Mucosa of gallbladder (tissue), 1 donor: ENCODE measurements around the gene CCHCR1. TPM values are rescaled to one million over a fixed set of nuclear protein-coding genes. Genes with fewer than 3 reads are reported as not detected.

Source experiments
- DNase-seq: peaks from one replicate; pipeline ENCODE4 v3.0.0-alpha.2; 2020; ENCODE audit warnings: low spot score
- total RNA-seq: library from RNA; stranded (reverse); gene quantifications from one replicate; pipeline ENCODE4 v1.2.1, GENCODE V29; 2021
- donor health status: DM: no; HTN: no; CAD: no.

Gene CCHCR1
- total RNA-seq, 1 donor from 2014 or later = 28.8 TPM

DNA sequence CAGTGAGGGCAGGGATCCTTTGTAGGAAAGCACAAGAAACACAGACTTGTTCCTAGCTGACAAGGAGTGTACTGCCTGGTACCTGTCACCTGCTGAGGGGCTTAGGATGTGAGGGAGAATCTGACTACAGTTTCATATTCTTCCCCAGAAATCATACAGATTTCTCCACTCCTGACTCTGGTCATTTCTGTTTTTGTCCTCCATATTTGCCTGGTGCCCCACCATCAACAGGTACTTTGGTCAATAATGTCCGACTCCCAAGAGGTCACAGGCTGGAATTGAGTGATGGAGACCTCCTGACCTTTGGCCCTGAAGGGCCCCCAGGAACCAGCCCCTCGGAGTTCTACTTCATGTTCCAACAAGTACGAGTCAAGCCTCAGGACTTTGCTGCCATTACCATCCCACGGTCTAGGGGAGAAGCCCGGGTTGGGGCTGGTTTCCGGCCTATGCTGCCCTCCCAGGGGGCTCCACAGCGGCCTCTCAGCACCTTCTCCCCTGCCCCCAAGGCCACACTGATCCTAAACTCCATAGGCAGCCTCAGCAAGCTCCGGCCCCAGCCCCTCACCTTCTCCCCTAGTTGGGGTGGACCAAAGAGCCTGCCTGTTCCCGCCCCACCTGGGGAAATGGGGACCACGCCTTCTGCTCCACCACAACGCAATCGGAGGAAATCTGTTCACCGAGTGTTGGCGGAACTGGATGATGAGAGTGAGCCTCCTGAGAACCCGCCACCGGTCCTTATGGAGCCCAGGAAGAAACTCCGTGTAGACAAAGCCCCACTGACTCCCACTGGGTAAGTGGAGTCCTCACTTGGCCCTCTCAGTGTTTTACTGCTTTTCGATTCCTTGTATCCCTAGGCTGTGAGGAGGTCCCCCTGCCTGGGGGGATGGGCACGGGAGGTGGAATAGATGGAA lies 3.9 kb upstream of the CCHCR1 start:
- no peak for DNase-seq

DNA sequence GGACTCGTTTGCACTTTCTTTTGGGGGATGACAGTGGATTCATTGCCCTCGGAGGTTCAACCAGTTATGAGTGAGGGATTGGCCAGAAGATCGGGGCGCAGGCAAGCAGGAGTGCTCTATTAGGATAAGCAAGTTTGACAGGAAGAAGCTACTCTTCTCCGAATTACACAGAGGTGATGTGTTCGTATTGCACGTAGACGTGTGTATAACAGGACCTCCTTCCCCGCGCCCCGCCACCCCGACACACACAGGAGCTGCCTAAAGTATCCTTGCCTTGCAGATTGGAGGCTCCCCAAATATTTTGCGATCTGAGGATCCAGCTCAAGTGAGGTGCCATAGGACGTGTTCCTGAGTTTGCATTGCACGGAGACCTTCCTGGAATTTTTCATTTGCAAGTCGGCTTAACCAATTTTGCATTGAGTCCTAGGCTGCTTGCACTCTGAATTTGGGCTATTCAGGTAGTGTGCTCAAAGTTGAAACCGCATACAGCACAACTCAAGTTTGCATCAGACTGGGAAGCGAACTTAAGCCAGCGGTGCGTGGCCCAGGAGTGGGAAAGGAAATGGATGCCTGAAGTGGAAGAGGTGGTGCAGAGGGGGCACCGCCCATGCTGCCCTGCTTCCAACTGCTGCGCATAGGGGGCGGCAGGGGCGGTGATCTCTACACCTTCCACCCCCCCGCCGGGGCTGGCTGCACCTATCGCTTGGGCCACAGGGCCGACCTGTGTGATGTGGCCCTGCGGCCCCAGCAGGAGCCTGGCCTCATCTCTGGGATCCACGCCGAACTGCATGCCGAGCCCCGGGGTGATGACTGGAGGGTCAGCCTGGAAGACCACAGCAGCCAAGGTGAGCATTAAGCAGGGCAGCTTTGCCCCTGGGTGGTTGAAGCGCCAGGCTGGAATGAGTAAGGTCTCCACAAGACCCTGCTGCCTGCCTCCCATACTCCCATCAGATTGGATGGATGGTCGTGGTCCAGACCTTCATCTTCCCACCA lies 1.6 kb upstream of the CCHCR1 start:
- no peak for DNase-seq

DNA sequence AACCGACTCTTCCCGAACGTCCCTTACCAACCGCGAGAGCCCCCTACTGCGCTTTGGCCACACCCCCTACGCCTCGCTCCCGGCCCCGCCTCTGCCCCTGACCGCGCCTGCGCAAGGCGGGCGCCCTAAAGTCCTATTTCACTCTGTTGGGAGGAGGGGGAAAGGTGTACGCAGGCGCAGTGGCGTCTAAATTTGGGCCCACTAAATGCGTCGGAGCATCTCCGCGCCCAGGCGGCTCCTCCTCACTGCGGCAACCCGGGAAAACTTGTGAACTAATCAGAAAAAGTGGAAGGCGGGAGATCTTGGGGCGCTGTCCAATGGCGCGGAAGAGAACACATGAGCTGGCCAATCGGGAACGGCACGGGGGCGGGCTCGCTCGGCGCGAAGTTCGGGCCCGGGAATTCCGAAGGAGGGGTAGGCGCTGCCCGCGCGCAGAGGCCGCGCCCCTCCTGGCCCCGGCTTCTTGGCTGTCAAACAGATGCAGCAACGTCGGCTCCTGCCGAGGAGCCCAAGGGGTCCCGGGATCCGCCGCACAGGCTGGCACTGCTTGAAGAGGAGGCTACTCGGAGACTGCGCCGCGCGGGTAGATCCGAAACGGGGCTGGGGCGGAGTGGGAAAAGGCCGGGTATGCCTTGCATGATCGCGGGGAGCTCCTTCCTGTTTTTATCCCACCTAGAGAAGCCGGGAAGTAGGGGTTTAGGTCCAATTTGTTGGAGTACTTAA lies 699 bp upstream of the CCHCR1 start, which contains the start of gene TCF19:
Gene TCF19 (plus strand): TSS at position 450 of the 723 bp plus-strand sequence. CDS start 881 bp downstream, outside the sequence.
- DNase-seq = peak; percentile 99

DNA sequence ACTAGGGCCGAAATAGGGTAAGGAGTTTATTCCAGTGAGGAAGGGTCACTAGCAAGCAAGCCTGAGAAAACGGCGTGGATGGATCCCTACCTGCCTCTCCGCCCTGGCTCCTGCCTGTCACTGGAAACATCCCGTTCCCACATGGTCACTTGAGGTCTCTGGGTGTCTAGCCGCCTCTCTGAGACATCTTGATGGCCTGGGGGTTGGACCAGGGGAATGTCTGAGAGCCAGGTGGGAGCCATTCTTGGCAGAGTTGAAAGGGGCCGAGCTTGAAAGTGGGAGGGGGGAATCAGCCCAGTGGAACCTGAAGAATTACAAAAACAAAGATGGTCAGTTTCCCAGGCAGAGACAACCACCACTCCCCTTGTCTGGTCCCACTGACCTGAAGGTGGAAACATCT lies 961 bp downstream of the CCHCR1 start:
- DNase-seq = no peak

DNA sequence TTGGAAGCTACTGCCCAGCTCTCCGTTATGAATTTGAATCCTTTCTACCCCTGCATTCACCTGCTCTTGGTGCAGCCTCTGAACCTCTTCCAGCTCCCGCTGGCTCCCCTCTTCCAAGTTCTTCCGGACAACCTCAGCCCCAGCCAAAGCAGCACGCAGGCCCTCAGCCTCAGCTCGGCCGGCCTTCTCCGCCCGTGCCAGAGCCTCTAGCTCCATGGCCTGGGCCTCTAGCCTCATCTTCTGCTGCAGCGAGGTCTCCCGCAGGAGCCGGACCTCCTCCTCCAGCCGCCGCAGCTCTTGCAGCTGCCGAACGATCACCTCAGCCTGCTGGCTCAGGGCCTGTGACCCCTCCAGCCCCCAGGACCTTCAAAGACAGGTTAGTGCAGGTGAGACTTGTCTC lies 3.2 kb downstream of the CCHCR1 start:
- no peak for DNase-seq

DNA sequence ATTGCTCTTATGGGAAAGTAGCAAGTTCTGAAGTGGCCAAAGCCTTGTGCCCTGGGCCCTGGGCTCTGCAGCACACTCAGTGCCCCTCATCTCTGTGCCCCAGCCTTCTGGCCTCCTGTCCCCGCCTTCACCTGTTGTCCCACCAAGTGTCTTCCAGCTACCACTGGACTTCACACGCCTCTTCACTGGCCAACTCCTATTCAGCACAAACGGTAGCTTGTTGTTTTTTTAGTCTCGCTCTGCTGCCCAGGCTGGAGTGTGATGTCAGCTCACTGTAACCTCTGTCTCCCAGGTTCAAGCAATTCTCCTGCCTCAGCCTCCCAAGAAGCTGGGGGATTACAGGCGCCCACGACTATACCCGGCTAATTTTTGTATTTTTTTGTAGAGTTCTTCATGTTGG lies 4.8 kb downstream of the CCHCR1 start:
- no peak for DNase-seq

DNA sequence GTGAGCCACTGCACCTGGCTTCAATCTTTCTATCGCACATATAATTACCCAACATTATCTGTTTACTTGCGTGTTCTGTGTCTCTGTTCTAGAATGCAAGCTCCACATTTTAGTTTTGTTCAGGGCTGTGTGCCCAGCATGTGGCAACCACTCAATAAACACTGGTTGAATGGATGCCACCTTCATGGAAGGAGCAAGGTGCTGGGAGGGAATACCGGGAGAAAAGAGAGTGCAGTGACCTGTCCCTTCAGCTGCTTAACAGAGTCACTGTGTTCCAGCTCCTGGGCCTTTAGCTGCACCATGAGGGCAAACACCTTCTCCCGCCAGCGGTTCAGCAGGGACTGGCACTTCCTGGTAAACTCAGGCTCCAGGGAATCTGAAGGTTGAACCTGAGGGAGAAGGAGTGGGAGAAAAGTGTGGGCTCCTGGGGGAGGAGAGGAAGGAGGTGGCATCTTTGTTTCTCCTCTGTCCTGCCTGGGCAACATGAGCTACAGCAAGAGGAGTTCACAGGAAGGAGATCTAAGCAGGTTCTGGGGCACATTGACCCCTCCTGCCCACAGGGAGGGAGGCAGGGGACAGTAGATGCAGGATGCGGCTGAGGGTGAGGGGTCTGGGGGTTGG lies 7.7 kb downstream of the CCHCR1 start:
- no peak for DNase-seq

DNA sequence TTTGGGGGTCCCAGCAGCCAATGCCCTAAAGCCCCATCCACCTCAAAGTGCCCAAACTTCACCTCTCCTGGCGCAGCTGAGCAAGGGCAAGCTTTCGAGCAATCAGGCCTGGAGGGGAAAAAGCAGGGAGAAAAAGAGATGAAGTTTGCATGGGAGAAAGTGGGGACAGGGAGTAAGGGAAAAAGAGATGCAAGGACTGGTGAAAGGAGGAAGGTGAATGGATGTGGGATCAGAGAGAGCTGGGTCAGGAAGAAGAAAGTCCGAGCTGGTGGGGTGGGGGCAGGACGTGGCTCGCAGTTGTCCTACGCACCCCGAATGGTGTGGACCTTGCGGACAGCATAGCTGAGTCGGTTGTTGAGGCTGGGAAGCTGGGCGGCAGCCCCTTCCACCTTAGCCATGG lies 12.2 kb downstream of the CCHCR1 start:
- no peak for DNase-seq

DNA sequence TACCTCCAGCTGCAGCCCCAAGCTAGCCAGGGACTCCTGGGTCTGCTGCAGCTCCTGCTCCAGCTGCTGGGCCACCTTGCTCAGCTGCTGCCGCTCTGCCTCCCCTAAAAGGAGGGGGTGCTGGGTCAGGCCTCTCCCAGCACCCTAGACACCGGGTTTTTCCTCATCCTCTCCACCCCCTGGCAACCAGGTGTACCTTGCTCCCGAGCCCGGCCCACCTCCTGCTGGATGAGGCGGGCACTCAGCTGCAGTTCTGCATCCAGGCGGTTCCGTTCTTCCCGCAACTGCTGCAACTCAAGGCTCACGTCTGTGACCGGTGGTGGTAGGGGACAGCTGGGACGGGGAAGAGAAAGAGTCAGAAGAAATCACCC lies 12.6 kb downstream of the CCHCR1 start:
- no peak for DNase-seq

DNA sequence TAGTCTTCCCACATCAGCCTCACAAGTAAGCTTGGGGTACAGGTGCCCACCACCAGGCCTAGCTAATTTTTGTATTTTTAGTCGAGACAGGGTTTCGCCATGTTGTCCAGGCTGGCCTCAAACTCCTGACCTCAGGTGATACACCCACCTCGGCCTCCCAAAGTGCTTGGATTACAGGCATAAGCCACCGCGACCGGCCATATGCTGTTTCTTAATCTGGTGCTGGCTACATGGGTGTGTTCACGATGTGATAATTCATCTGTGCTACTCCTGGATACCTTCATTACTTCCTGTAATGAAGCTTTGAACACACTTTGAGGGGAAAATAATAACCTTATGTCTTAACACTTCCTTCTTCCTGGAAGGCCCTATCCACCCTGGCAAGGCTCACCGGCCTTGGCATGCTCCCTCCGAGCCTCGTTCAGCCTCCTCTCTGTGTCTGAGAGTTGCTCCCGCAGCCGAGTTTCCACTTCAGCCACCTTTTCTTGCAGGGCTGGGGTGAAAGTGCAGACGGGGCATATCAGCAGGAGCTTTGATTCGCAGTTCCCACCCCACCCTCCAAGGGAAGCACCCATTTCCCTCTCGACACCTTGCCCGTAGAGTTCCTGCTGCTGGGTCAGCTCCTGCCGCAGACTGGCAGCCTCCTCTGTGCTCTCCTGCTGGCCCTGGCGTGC lies 13.2 kb downstream of the CCHCR1 start:
- peak; percentile 44 for DNase-seq

DNA sequence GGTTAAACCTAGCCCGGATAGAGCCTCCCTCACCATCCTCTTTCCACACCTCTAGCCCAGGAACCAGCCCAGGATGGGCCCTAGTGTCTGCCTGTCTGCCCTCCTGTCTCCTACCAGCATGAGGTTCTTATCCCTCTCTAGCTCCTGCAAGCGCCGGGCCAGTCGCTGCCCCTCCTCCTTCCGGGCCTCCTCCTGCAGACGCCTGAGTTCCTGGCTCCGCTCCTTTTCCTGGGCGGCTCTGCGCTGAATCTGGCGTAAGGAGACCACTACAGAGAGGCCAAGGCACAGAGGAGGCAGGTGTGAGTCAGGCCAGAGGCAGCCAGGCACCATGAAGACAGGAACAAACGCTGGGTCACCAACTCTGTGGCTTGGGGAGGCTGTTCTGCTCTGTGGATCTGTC lies 14.5 kb downstream of the CCHCR1 start:
- DNase-seq = peak; percentile 34

DNA sequence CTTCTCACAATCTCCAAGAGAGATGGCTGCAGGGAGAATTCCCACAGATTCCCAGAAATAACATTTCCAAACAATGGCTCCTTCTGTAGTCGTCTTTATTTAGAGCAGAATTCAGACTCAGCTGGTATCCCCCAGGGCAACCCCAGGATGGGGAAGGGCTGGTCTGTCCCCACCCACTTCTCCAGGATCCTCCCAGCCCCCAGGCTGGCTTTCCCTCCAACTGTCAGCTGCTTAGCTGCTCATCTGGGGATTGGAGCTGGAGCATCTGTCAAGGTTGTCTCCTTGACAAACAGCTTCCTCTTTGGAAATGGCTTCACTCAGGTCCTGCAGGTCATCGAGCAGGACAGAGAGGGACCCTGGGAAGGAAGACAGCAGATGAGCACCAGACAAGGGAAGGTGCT lies 15.2 kb downstream of the CCHCR1 start:
- no peak for DNase-seq

DNA sequence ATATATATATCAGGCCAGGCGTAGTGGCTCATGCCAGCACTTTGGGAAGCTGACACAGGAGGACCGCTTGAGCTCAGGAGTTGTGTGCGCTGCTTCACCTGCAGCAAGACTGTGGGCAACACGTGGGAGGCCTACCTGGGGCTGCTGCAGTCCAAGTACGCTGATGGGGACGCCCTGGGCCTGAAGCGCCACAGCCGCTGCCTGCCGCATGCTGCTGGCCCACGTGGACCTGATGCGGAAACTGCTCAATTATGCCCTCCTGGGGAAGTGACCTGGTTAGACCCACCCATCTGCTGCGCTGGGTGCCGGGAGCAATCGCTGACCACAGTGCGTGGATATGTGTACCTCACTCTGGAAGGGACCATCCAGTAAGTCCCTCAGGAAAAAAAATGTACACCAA lies 17.0 kb downstream of the CCHCR1 start:
- no peak for DNase-seq

DNA sequence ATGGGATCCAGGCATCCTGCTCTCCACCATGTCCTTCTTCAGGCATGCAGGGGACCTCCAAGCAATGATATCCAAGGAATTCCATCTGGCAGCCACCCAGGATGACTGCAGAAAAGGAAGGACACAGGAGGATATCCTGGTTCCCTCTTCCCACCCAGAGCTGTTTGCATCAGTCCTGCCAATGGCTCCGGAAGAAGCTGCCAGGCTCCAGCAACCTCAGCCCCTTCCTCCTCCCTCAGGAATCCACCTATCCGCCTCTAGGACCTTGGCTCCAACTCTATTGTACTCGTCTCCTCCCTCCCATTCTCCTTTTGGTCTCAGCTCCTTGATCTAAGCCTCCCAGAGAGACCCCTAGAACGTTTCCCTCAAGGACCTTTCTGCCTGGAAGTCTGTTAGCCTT lies 18.0 kb downstream of the CCHCR1 start:
- DNase-seq = no peak

DNA sequence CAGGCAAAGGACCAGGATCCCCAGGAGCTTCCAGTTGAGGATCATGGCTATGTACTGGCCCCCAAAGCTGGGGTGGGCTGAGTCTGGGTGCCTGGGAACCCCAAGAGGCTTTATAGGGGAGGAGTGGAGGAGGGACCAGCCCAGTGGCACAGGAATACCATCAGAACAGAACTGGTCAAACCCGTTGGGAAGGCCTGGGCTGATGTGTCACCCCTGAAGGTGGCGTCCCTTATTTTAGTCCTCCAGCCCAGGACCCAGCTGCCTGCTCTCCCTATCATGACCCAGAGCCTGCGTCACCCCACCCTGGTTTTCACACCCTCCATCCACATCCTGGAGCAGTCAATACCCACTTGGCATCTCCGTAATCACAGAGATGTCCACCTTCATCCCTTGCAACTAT lies 18.6 kb downstream of the CCHCR1 start, which contains the start of gene PSORS1C2:
Gene PSORS1C2 (minus strand): TSS at position 85 of the 400 bp plus-strand sequence. CDS start 40 bp downstream, at position 45.
- no peak for DNase-seq

DNA sequence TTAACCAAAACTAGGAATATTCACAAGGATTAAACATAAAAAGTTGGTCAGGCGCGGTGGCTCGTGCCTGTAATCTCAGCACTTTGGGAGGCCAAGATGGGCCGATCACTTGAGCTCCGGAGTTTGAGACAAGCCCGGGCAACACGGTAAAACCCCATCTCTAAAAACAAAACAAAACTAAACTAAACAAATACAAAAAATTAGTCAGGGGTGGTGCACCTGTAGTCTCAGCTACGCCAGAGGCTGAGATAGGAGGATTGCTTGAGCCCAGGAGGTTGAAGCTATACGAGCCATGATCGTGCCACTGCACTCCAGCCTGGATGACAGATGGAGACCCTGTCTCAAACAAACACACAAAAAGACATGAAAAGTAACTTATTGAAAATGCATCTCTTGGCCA lies 21.9 kb downstream of the CCHCR1 start:
- DNase-seq = no peak

DNA sequence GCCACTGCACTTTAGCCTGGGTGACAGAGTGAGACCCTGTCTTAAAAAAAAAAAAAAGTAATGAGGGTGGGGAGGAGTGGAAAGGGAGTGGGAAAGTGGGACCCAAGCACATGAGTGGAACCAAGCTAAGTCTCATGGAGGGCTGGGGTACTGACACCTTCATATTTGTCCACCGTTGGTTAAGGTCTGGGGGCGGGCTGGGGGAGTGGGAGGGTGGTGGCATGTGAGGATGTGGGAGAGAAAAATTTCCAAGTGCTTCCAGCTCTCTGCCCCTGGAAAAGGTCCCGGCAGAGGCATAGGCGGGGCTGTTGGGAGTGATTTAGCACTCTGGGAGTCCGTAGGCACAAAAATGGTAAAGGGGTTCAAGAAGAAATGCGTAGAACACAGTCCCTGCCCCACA lies 24.8 kb downstream of the CCHCR1 start:
- DNase-seq = no peak

DNA sequence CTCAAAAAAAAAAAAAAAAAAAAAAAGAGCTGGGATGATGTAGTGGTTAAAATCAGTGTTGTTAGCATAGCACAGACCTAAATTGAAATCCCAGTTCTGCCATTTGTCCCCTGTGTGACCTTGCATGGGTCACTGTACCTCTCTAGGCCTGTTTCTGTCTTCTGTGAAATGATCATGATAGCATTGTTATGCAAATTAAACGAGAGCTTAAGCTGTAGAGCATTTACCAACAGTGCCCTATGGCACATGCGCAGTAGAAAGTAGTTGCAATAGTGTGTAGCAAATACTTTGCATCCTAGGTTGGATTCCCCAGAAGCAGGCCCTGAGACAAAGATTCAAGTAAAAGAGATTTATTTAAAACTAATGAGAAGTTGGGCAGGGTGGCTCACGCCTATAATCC lies 26.0 kb downstream of the CCHCR1 start:
- DNase-seq = no peak

DNA sequence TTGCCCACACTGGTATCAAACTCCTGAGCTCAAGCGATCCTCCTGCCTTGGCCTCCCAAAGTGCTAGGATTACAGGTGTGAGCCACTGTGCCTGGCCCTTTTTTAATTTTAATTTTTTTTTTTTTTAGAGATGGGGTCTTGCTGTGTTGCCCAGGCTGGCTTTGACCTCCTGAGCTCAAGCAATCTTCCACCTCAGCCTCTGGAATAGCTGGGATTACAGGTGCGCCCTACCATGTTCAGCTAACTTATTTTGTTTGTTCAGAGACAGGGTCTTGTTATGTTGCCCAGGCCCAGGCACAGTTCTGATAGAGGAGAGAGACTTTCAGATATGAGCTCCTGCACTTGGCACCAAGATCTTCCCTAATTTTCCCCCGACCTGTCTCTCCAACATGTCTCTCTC lies 26.9 kb downstream of the CCHCR1 start:
- DNase-seq = no peak

DNA sequence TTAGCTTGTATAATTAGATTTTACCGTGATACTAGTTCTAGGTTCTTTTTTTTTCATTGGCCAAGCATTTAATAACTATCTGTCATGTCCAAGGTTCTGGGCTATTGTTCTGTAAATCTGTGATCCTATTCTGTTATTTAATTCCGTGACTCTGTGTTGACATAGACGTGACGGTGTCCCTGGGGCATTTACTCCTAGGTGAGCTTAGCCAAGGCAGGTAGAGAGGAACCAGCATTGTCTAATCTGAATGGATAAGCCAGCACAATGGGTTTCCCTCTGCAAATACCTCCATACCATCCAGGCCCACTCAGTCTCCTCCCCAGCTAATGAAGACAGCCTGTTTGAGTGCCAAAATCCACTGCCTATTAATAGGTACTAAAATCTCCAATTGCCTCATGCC lies 28.5 kb downstream of the CCHCR1 start:
- DNase-seq = no peak
